GM10248 (cell line): Measurements from ENCODE around the gene SFXN4.

ENCODE experiments used
- CTCF ChIA-PET: fragments of 300-600 bp; sonication (Branson Sonifier 250); formaldehyde crosslinking; extraction: SDS; loops from one replicate; lab custom pipeline; 2021; ENCODE audit warnings: antibody characterized with exemption; lab: Yijun Ruan, JAX
- POLR2A ChIA-PET: fragments of 350-650 bp; sonication (Branson Sonifier 250); formaldehyde crosslinking; extraction: SDS; loops from one replicate; lab custom pipeline; 2020; ENCODE audit warnings: antibody characterized with exemption; lab: Yijun Ruan, JAX
- DNase-seq: peaks from one replicate; pipeline ENCODE4 v3.0.0; 2012; ENCODE audit errors: extremely low spot score
- TF ChIP-seq, protein P1 (sequence below): IDR thresholded peaks from 2 replicates; pipeline ENCODE4 v1.5.1; 2012; ENCODE audit warnings: mild to moderate bottlenecking, low read depth; ENCODE audit errors: extremely low read depth, missing control alignments, control extremely low read depth

Gene SFXN4

GRCh38 chr10:119205894-119206602 is 40.5 kb upstream of the SFXN4 start:
- ChIA-PET CTCF (interaction anchor here (0.6 to 15.5 kb wide), 56 partner anchors 10 to 413 kb away, joined by 3 to 211 read pairs (median 5); partner anchors contain the start of gene RGS10), POLR2A (interaction anchor here (1.0 kb wide), 1 partner anchor 190 kb away, joined by 3 read pairs; no protein-coding TSS in a partner anchor)
- TF ChIP-seq, protein P1, sequence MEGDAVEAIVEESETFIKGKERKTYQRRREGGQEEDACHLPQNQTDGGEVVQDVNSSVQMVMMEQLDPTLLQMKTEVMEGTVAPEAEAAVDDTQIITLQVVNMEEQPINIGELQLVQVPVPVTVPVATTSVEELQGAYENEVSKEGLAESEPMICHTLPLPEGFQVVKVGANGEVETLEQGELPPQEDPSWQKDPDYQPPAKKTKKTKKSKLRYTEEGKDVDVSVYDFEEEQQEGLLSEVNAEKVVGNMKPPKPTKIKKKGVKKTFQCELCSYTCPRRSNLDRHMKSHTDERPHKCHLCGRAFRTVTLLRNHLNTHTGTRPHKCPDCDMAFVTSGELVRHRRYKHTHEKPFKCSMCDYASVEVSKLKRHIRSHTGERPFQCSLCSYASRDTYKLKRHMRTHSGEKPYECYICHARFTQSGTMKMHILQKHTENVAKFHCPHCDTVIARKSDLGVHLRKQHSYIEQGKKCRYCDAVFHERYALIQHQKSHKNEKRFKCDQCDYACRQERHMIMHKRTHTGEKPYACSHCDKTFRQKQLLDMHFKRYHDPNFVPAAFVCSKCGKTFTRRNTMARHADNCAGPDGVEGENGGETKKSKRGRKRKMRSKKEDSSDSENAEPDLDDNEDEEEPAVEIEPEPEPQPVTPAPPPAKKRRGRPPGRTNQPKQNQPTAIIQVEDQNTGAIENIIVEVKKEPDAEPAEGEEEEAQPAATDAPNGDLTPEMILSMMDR: no peak
- DNase-seq: peak; percentile 71

GRCh38 chr10:119203006-119203405 is 37.5 kb upstream of the SFXN4 start:
- DNase-seq: no peak
- ChIA-PET CTCF (interaction anchor here (1.0 to 15.5 kb wide), 7 partner anchors 9 to 341 kb away, joined by 3 to 211 read pairs (median 7); partner anchors contain the start of gene RGS10), POLR2A (no interaction called here)
- TF ChIP-seq, protein P1: no peak

GRCh38 chr10:119201233-119201632 is 35.7 kb upstream of the SFXN4 start:
- TF ChIP-seq, protein P1: no peak
- ChIA-PET POLR2A (no interaction called here), CTCF (interaction anchor here (1.7 to 15.5 kb wide), 4 partner anchors 7 to 244 kb away, joined by 4 to 211 read pairs (median 85); no protein-coding TSS in a partner anchor)
- DNase-seq: no peak

GRCh38 chr10:119199231-119199992 is 33.9 kb upstream of the SFXN4 start:
- DNase-seq: peak; percentile 54
- ChIA-PET POLR2A (no interaction called here), CTCF (interaction anchor here (0.7 to 15.5 kb wide), 57 partner anchors 5 to 631 kb away, joined by 3 to 211 read pairs (median 5); partner anchors contain the start of genes DENND10, GRK5, RGS10 and TIAL1)
- TF ChIP-seq, protein P1: peak; percentile 73

DNA sequence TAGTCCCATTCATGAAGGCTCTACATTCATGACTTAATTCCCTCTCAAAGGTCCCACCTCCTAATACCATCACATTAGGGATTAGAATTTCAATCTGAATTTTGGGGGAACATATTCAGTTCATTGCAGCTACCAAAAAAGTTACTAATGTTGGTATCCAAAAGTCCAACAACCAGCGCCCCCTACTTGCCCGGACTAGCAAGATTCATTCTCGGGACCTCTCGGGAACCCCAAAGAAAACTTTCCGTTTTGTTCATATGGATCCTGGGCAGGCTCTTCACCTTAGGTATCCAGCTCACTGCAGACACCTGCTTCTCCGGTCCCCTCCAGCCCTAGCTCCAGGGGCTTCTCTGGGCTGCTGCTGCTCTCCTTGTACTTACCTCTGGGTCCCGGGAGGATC is 32.9 kb upstream of the SFXN4 start:
- DNase-seq: peak; percentile 57
- TF ChIP-seq, protein P1: peak; percentile 49
- ChIA-PET CTCF (interaction anchor here (0.7 to 15.5 kb wide), 51 partner anchors 5 to 630 kb away, joined by 3 to 211 read pairs (median 5); partner anchors contain the start of genes DENND10, GRK5, RGS10 and TIAL1), POLR2A (no interaction called here)

- DNase-seq: no peak
- TF ChIP-seq, protein P1: no peak
- POLR2A ChIA-PET: no interaction called here
- CTCF ChIA-PET: interaction anchor here (0.7 to 15.5 kb wide), 33 partner anchors 4 to 630 kb away, joined by 3 to 211 read pairs (median 7); partner anchors contain the start of genes GRK5, RGS10 and TIAL1
These were observed 32.4 kb upstream of the SFXN4 start for GRCh38 chr10:119197921-119198320.
